Liver (tissue), 3 donors: ENCODE data around the gene ITLN2.

Experiments
- JUND ChIP-seq, 2 donors: IDR thresholded peaks; 2 replicates each; pipeline ENCODE4 v1.6.1; 2016; ENCODE audit warnings: antibody characterized with exemption in 2 of 2
- RXRA ChIP-seq, 2 donors: IDR thresholded peaks; 2 replicates each; pipeline ENCODE4 v1.6.1; 2017 to 2018; ENCODE audit warnings: antibody characterized with exemption in 2 of 2, mild to moderate bottlenecking in 1 of 2
- TF ChIP-seq, protein P1 (sequence below): fragments of 150-350 bp; IDR thresholded peaks from 2 replicates; pipeline ENCODE4 v1.5.1; 2017; ENCODE audit warnings: improper control_type of control experiment, low read depth, low read length; ENCODE audit not compliant: missing input control
- TF ChIP-seq, protein P2 (sequence below): IDR thresholded peaks from 2 replicates; pipeline ENCODE4 v1.6.1; 2016; ENCODE audit warnings: antibody characterized with exemption, mild to moderate bottlenecking
- TF ChIP-seq, protein P3 (sequence below): IDR thresholded peaks from 2 replicates; pipeline ENCODE4 v1.6.1; 2016; ENCODE audit warnings: antibody characterized with exemption
- donor health status: healthy.
- donor health status: healthy.

DNA sequence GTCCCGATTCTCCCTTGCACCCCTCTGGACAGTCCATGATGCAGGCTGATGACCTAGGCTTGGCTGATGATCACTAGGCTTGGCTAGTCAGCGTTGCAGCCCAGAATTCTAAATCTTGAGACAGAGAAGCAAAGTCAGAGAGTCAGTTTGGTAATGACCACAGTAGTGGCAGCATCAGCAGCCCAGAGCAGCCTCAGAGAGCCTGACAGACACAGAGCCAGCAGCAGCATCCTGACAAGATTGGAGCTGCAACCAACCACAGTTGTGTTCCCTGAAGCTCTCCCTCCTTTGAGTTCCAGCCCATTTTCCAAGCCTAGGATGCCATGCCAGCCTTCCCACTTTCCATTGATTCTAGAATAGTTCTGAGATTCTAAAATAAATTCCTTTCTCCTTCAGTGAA lies 52.8 kb downstream of the ITLN2 start:
- TF ChIP-seq, protein P1, sequence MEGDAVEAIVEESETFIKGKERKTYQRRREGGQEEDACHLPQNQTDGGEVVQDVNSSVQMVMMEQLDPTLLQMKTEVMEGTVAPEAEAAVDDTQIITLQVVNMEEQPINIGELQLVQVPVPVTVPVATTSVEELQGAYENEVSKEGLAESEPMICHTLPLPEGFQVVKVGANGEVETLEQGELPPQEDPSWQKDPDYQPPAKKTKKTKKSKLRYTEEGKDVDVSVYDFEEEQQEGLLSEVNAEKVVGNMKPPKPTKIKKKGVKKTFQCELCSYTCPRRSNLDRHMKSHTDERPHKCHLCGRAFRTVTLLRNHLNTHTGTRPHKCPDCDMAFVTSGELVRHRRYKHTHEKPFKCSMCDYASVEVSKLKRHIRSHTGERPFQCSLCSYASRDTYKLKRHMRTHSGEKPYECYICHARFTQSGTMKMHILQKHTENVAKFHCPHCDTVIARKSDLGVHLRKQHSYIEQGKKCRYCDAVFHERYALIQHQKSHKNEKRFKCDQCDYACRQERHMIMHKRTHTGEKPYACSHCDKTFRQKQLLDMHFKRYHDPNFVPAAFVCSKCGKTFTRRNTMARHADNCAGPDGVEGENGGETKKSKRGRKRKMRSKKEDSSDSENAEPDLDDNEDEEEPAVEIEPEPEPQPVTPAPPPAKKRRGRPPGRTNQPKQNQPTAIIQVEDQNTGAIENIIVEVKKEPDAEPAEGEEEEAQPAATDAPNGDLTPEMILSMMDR = no peak
- no peak for TF ChIP-seq RXRA (IDR thresholded peaks at IDR 0.05)
- TF ChIP-seq, protein P2, sequence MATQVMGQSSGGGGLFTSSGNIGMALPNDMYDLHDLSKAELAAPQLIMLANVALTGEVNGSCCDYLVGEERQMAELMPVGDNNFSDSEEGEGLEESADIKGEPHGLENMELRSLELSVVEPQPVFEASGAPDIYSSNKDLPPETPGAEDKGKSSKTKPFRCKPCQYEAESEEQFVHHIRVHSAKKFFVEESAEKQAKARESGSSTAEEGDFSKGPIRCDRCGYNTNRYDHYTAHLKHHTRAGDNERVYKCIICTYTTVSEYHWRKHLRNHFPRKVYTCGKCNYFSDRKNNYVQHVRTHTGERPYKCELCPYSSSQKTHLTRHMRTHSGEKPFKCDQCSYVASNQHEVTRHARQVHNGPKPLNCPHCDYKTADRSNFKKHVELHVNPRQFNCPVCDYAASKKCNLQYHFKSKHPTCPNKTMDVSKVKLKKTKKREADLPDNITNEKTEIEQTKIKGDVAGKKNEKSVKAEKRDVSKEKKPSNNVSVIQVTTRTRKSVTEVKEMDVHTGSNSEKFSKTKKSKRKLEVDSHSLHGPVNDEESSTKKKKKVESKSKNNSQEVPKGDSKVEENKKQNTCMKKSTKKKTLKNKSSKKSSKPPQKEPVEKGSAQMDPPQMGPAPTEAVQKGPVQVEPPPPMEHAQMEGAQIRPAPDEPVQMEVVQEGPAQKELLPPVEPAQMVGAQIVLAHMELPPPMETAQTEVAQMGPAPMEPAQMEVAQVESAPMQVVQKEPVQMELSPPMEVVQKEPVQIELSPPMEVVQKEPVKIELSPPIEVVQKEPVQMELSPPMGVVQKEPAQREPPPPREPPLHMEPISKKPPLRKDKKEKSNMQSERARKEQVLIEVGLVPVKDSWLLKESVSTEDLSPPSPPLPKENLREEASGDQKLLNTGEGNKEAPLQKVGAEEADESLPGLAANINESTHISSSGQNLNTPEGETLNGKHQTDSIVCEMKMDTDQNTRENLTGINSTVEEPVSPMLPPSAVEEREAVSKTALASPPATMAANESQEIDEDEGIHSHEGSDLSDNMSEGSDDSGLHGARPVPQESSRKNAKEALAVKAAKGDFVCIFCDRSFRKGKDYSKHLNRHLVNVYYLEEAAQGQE = no peak
- TF ChIP-seq, protein P3, sequence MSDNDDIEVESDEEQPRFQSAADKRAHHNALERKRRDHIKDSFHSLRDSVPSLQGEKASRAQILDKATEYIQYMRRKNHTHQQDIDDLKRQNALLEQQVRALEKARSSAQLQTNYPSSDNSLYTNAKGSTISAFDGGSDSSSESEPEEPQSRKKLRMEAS = no peak
- no peak for TF ChIP-seq JUND (IDR thresholded peaks at IDR 0.05)
